Measurements from ENCODE around the gene CDK13. TPM values are rescaled to one million over a fixed set of nuclear protein-coding genes. Genes with fewer than 3 reads are reported as not detected.

The CDK13 gene
- total RNA-seq, 1 donor from 2014 or later, result 45.3 TPM

DNA sequence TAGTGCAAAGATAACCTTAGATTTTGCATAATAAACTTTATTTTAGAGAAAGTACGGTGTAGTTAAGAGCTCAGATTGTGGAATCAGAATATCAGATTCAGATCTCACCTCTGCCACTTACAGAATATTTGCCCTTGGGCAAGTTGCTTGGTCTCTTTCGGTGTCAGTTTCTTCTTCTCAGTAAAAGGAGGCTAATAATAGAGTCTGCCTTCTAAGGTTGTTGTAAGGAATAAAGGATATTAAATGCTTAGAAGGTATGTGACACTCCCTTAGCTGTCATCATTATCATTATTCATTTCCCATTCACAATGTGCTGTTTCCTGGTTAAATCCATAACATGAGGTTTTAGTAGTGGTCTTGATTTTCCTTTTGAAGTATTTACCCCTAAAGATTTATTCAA is 142.1 kb downstream of the CDK13 start:
- no peak overlapping the region for H3K9ac ChIP-seq (ENCODE audit: low read length)
- no peak overlapping the region for H3K4me2 ChIP-seq (ENCODE audit: low read length)
- Mint-ChIP-seq H3K27me3 (ENCODE audit: low read depth, unreplicated experiment) (no peaks in the 10 kb centered on the region), H3K27ac (ENCODE audit: unreplicated experiment) (no peak overlapping the region), H3K4me1 (ENCODE audit: low read depth, unreplicated experiment) (peaks cover 6% of the 10 kb centered on the region), H3K36me3 (ENCODE audit: low read depth, unreplicated experiment) (peaks cover 10% of the 10 kb centered on the region), H3K4me3 (ENCODE audit: unreplicated experiment) (no peak overlapping the region), H3K9me3 (ENCODE audit: unreplicated experiment) (no peaks in the 10 kb centered on the region)
- H3K36me3 ChIP-seq (ENCODE audit: insufficient read depth, low read length), result peaks cover 39% of the 10 kb centered on the region
- FAIRE-seq (no peak), DNase-seq (ENCODE audit: low read depth) (no peak)
- H3K27ac ChIP-seq (ENCODE audit: low read depth, low read length), result no peak overlapping the region
- no peaks in the 10 kb centered on the region for H3K27me3 ChIP-seq (ENCODE audit: insufficient read depth, low read length)
- H3K79me2 ChIP-seq (ENCODE audit: insufficient read depth, low read length), result no peaks in the 10 kb centered on the region
- no peaks in the 10 kb centered on the region for H4K20me1 ChIP-seq (ENCODE audit: insufficient read depth, low read length)
- H3K9me3 ChIP-seq (ENCODE audit: insufficient read depth, low read depth, low read length), result no peaks in the 10 kb centered on the region
- H3K4me3 ChIP-seq (ENCODE audit: insufficient read depth, low read depth, low read length), result no peak overlapping the region
- H3K4me1 ChIP-seq (ENCODE audit: insufficient read depth, low read length), result no peaks in the 10 kb centered on the region
- TF ChIP-seq CTCF (IDR thresholded peaks at IDR 0.05; ENCODE audit: insufficient read depth, low read depth, low read length), result no peak
- no peak for TF ChIP-seq EZH2 (IDR thresholded peaks at IDR 0.05; ENCODE audit: insufficient read depth, low read length)
- H2AFZ ChIP-seq (ENCODE audit: low read depth, low read length), result no peak overlapping the region

GRCh38 chr7:40093631-40094350 is 143.7 kb downstream of the CDK13 start:
- no peak for FAIRE-seq
- no peaks in the 10 kb centered on the region for H3K79me2 ChIP-seq (ENCODE audit: insufficient read depth, low read length)
- no peak for TF ChIP-seq EZH2 (IDR thresholded peaks at IDR 0.05; ENCODE audit: insufficient read depth, low read length)
- no peak for TF ChIP-seq CTCF (IDR thresholded peaks at IDR 0.05; ENCODE audit: insufficient read depth, low read depth, low read length)
- H3K4me2 ChIP-seq (ENCODE audit: low read length), result no peak overlapping the region
- no peaks in the 10 kb centered on the region for H3K4me1 ChIP-seq (ENCODE audit: insufficient read depth, low read length)
- no peaks in the 10 kb centered on the region for H3K9me3 Mint-ChIP-seq (ENCODE audit: unreplicated experiment)
- no peaks in the 10 kb centered on the region for H3K27me3 Mint-ChIP-seq (ENCODE audit: low read depth, unreplicated experiment)
- H2AFZ ChIP-seq (ENCODE audit: low read depth, low read length), result no peak overlapping the region
- no peak overlapping the region for H3K27ac ChIP-seq (ENCODE audit: low read depth, low read length)
- peaks cover 8% of the 10 kb centered on the region for H3K36me3 Mint-ChIP-seq (ENCODE audit: low read depth, unreplicated experiment)
- H3K4me3 ChIP-seq (ENCODE audit: insufficient read depth, low read depth, low read length), result no peak overlapping the region
- peaks cover 6% of the 10 kb centered on the region for H3K4me1 Mint-ChIP-seq (ENCODE audit: low read depth, unreplicated experiment)
- no peak overlapping the region for H3K27ac Mint-ChIP-seq (ENCODE audit: unreplicated experiment)
- H3K9me3 ChIP-seq (ENCODE audit: insufficient read depth, low read depth, low read length), result no peaks in the 10 kb centered on the region
- peaks cover 30% of the 10 kb centered on the region for H3K36me3 ChIP-seq (ENCODE audit: insufficient read depth, low read length)
- no peak for DNase-seq (ENCODE audit: low read depth)
- no peaks in the 10 kb centered on the region for H4K20me1 ChIP-seq (ENCODE audit: insufficient read depth, low read length)
- H3K4me3 Mint-ChIP-seq (ENCODE audit: unreplicated experiment), result no peak overlapping the region
- H3K27me3 ChIP-seq (ENCODE audit: insufficient read depth, low read length), result no peaks in the 10 kb centered on the region
- no peak overlapping the region for H3K9ac ChIP-seq (ENCODE audit: low read length)

GRCh38 chr7:40095230-40095629 is 145.2 kb downstream of the CDK13 start:
- H3K36me3 Mint-ChIP-seq (ENCODE audit: low read depth, unreplicated experiment), result peaks cover 8% of the 10 kb centered on the region
- no peaks in the 10 kb centered on the region for H3K27me3 ChIP-seq (ENCODE audit: insufficient read depth, low read length)
- H3K9ac ChIP-seq (ENCODE audit: low read length), result no peak overlapping the region
- no peaks in the 10 kb centered on the region for H3K9me3 ChIP-seq (ENCODE audit: insufficient read depth, low read depth, low read length)
- no peak for TF ChIP-seq EZH2 (IDR thresholded peaks at IDR 0.05; ENCODE audit: insufficient read depth, low read length)
- no peak for TF ChIP-seq CTCF (IDR thresholded peaks at IDR 0.05; ENCODE audit: insufficient read depth, low read depth, low read length)
- no peaks in the 10 kb centered on the region for H3K79me2 ChIP-seq (ENCODE audit: insufficient read depth, low read length)
- H3K27me3 Mint-ChIP-seq (ENCODE audit: low read depth, unreplicated experiment), result no peaks in the 10 kb centered on the region
- no peak overlapping the region for H3K4me2 ChIP-seq (ENCODE audit: low read length)
- peaks cover 6% of the 10 kb centered on the region for H3K4me1 Mint-ChIP-seq (ENCODE audit: low read depth, unreplicated experiment)
- H4K20me1 ChIP-seq (ENCODE audit: insufficient read depth, low read length), result no peaks in the 10 kb centered on the region
- H3K4me1 ChIP-seq (ENCODE audit: insufficient read depth, low read length), result no peaks in the 10 kb centered on the region
- H3K27ac ChIP-seq (ENCODE audit: low read depth, low read length), result no peak overlapping the region
- H3K27ac Mint-ChIP-seq (ENCODE audit: unreplicated experiment), result no peak overlapping the region
- FAIRE-seq (no peak), DNase-seq (ENCODE audit: low read depth) (no peak)
- no peak overlapping the region for H3K4me3 ChIP-seq (ENCODE audit: insufficient read depth, low read depth, low read length)
- no peak overlapping the region for H2AFZ ChIP-seq (ENCODE audit: low read depth, low read length)
- H3K9me3 Mint-ChIP-seq (ENCODE audit: unreplicated experiment), result no peaks in the 10 kb centered on the region
- H3K36me3 ChIP-seq (ENCODE audit: insufficient read depth, low read length), result peaks cover 27% of the 10 kb centered on the region
- no peak overlapping the region for H3K4me3 Mint-ChIP-seq (ENCODE audit: unreplicated experiment)

All from astrocyte (in vitro differentiated cells and primary cell).